ENCODE results near the gene FASTKD3.

DNA sequence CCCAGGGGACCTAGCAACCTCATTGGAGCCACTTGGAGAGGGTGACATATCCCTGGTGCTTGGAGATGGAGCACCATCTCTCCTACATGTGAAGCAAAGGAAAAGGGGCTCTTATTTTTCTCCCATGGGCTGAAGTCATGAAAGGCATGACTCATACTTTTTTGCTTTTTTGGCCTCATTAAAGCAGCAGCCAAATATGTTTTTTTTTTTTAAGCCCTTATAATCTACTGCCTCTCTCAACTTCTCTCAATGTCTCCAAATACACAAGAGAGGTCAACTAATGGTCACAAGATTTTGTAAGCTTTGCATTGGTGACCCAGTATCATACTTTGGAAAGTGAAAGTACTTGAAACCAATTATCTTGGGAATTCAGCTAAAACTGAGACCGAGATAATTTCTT lies 16.3 kb downstream of the FASTKD3 start:
- TF ChIP-seq, protein P1, sequence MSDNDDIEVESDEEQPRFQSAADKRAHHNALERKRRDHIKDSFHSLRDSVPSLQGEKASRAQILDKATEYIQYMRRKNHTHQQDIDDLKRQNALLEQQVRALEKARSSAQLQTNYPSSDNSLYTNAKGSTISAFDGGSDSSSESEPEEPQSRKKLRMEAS (IDR thresholded peaks at IDR 0.05; ENCODE audit: insufficient read depth, insufficient read length): no peak
- no peak for TF ChIP-seq MYC (IDR thresholded peaks at IDR 0.05; ENCODE audit: low read depth, low read length)
- TF ChIP-seq, protein P2, sequence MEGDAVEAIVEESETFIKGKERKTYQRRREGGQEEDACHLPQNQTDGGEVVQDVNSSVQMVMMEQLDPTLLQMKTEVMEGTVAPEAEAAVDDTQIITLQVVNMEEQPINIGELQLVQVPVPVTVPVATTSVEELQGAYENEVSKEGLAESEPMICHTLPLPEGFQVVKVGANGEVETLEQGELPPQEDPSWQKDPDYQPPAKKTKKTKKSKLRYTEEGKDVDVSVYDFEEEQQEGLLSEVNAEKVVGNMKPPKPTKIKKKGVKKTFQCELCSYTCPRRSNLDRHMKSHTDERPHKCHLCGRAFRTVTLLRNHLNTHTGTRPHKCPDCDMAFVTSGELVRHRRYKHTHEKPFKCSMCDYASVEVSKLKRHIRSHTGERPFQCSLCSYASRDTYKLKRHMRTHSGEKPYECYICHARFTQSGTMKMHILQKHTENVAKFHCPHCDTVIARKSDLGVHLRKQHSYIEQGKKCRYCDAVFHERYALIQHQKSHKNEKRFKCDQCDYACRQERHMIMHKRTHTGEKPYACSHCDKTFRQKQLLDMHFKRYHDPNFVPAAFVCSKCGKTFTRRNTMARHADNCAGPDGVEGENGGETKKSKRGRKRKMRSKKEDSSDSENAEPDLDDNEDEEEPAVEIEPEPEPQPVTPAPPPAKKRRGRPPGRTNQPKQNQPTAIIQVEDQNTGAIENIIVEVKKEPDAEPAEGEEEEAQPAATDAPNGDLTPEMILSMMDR (IDR thresholded peaks at IDR 0.05; ENCODE audit: extremely low read depth in 1 of 2, insufficient read depth in 1 of 2, low read depth in 1 of 2, low read length in 2 of 2): no peak
- TF ChIP-seq EZH2 (IDR thresholded peaks at IDR 0.05; ENCODE audit: borderline replicate concordance, low read depth, low read length, severe bottlenecking): no peak
- TF ChIP-seq FOS (IDR thresholded peaks at IDR 0.05; ENCODE audit: borderline replicate concordance, insufficient read depth, low read length): no peak
